Measurements from ENCODE around the gene PLEKHN1.
"Not testable (repeated sequence)": the region's sequence is repeated elsewhere in the genome, so short reads cannot be mapped to it uniquely, and the experiment has no call there.

Gene PLEKHN1

DNA sequence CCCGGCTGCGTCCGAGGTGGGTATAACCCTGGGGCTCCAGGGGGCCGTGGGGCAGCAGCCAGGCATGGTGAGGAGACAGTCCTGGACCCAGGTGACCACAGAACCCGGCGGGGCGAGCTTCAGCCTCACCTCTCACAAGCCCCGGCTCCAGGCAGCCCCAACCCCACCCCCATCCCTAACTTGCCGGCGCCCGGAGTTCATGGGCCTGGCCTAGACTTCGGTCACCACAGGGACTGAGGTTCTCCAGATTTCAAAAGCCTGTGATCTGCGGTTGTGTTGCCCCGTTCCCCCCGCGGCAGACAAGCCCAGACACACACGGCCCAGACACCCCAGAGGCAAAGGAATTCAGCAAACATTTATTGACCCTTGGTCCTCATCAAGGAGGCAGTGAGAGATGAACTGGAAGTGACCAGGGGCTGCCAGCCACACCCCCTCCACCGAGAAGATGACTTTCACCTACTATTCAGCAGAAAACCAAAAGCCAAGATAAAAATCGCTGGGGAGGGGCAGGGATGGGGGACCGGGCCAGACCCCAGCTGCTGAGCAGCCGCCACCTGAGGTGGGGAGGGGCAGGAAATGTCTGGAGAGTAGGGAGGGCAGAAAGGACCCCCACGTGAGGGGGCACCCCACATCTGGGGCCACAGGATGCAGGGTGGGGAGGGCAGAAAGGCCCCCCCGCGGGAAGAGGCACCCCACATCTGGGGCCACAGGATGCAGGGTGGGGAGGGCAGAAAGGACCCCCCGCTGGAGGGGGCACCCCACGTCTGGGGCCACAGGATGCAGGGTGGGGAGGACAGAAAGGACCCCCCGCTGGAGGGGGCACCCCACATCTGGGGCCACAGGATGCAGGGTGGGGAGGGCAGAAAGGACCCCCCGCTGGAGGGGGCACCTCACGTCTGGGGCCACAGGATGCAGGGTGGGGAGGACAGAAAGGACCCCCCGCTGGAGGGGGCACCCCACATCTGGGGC is 29.7 kb downstream of the PLEKHN1 start:
- DNase-seq = no peak

DNA sequence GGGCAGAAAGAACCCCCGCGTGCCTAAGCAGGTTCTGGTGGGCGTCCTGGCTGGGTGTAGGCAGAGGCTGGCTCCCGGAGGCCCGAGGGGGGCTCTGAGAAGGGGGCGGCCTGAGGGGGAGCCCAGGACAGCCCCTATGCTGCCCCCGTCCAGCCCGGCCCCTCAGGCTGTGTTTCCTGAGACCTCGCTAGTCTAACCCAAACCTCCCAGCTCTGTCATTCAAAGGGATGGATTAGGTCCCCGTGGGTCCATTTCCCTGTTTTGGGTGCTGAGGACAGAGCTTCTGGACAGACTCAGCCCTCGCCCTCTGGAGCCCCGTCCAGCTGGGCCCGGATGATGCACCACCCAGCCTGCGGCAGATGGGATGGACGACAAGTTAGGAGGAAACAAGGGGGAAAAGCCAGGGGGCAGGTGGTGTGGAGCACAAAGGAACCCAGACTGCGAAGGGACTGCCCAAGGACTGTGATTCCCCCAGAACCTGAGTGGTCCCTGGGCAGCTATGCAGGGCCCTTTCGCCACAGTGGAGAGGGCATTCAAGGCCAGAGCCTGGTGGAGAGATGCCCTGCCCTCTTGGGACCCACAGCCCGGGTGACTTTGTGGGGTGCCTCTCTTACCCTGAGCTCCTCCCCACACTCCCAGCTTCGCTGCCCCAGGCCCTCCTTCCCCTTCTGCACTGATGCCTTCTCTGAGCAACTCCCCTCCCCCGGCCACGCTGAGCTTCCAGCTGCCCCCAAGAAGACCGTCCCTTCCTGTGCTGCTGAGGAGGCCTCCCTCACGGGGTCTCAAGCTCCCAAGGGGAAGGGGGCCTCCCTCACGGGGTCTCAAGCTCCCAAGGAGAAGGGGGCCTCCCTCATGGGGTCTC is 30.8 kb downstream of the PLEKHN1 start:
- no peak for DNase-seq

- DNase-seq = no peak
These were observed 31.4 kb downstream of the PLEKHN1 start for GRCh38 chr1:997713-997992.

DNA sequence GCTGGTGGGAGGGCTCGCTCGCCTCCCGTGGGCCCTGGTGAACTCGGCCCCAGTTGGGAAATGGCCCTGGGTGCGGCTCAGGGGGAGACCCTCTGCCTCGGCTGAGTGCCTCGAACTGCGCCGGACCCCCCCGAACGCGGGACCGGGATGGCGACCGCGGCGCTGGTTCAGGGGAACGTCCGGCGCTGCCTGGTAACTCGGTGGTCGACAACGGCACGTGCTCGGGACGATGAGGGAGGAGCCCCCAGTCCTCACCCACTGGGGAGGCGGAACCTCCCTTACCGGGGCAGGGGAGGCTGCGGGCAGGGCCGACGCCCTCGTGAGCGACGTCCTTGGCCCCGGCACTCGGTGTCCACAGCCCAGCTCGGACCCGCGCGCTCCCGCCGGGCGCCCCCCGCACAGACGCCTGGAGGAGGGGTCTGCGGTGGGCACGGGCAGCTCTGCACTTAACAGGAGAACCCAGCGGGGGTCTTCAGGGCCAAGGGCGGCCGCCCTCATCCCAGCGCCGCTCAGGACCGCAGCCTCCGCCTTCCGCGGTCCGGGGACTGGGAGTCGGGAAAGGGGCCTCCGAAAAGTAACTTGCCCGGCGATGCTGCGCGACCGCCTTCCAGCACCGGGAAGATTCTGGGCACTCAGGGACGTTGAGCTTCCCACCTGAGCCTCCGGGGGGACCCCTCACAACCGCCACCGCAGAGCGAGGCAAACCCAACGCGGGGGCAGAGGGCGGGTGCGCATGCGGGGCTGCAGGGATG is 31.9 kb downstream of the PLEKHN1 start:
- DNase-seq = no peak

- no peak for DNase-seq
These were observed 32.4 kb downstream of the PLEKHN1 start for GRCh38 chr1:998745-998994.

- peak; percentile 44 for DNase-seq
These were observed 32.9 kb downstream of the PLEKHN1 start for GRCh38 chr1:998995-999724.

- peak; percentile 70 for DNase-seq
These were observed 33.6 kb downstream of the PLEKHN1 start, which contains the start of gene HES4 for GRCh38 chr1:999725-1000356. Gene HES4, minus strand, starts transcription at chr1:1000097. Its CDS starts 124 bp downstream, at chr1:999973.

DNA sequence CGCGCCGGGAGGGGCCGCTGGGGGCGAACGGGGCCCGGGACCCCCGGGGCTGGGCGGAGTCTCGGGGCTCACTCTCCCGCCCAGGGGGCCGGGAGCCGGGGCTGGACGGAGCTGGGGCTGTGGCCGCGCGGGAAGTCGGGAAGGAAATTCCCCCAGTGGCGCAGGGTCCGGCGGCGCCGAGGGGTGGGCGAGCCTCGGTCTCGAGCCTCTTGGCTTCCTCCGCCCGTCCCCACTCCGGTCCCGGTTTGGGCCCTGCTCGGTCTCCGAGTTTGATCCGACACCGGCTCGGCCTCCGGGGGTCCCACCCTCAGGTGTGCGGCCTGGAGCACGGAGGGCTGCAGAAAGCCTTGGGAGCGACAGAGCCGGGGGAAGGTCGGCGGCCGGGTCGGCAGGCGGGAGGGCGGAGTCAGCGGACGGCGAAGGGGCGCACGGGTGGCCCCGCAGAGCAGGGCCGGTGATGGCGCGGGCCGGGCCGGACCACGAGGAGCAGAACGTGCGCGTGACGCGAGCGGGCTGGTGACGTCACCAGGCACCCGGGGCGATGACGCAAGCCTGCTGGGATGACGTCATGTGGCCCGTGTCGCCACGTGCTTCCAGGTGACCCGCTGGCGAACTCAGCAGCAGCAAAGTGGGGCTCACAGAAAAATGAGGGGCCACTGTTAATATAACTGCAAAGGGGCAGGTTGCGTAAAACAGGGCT is 34.2 kb downstream of the PLEKHN1 start:
- peak; percentile 74 for DNase-seq

- no peak for DNase-seq
These were observed 34.9 kb downstream of the PLEKHN1 start for GRCh38 chr1:1001057-1001783.

GRCh38 chr1:1003618-1004419 is 37.5 kb downstream of the PLEKHN1 start:
- DNase-seq = no peak

DNA sequence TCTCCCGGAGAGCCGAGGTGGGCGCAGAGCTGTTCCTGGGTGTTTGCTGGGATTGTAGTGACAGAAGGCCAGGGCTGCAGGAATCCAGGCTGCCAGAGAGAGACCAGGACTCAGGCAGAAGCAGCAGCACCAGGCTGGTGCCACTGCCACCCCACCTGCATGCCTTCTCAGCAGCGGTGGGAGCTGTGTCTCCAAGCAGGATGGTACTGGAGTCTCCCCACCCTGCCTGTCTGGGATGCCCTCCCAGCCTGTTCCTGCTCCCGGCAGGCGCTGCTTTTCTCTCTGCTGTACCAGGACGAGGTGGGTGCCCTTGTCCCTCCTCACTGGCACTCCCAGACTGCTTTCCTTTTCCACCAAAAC is 38.1 kb downstream of the PLEKHN1 start:
- DNase-seq = no peak

DNA sequence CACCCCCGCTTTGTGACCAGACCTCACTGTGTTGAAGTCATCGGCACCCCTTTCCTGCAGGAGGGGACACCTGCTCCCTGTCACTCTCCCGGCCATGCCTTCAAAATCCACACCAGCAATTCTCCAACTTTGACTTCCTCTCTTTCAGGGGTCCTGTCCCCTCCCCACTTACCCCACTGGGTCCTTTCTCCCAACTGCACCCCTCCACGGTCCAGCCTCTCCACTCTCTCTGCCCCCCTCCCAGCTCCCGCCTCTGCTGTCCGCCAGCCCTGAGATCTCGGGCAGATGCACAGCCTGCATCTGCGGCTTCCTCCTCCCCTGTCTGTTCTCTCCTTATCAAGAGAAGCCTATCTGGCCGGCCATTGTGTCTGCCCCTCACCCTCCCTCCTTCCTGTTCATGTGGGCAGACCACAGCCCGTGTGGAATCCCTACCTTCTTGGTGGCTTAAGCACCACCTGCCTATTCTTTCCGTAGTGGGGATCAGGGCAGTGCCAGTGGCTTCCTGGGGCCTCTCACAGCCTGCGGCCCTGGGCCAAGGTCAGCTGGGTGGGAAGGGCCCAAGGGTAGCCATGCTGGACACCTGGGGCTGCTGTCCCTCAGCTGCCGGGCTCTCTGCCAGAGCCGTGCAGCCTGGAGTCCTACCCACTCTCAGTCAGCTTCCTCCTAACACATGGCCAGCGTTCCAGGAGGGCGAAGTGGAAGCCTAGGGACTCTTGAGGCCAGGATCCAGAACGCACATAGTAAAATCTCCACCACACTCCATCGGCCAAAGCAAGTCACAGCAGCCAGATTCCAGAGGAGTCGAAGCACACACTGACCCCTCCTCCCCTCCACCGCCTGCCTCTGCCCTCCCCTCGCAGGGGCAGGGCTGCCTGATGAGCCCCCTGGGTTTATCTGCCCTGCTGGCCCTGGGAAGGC is 38.8 kb downstream of the PLEKHN1 start:
- DNase-seq = no peak

DNA sequence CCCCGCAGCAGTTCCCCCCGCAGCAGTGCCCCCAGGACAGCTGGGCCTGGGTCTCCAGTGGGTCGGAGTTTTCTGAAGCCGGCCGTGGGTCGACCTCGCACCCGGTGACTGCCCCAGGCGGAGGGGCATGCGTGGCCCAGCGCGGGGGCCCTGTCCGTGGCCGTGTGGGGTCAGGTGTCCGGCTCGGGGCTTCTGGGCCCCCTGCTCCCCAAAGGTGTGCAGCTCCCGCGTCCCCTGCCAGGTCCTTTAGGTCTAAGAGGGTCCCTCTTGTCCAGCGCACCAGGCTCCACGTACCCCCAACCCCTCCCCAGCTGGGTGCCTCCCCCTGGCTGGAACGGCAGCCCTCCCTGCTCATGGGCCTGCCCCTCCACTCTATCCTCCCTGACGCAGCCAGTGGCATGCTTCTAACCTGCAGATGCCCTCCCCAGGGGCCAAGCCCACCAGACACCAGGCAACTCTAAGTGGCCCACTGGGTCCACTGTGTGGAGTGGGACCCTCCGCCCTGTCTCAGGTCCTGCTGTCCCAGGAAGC is 39.6 kb downstream of the PLEKHN1 start:
- no peak for DNase-seq

DNA sequence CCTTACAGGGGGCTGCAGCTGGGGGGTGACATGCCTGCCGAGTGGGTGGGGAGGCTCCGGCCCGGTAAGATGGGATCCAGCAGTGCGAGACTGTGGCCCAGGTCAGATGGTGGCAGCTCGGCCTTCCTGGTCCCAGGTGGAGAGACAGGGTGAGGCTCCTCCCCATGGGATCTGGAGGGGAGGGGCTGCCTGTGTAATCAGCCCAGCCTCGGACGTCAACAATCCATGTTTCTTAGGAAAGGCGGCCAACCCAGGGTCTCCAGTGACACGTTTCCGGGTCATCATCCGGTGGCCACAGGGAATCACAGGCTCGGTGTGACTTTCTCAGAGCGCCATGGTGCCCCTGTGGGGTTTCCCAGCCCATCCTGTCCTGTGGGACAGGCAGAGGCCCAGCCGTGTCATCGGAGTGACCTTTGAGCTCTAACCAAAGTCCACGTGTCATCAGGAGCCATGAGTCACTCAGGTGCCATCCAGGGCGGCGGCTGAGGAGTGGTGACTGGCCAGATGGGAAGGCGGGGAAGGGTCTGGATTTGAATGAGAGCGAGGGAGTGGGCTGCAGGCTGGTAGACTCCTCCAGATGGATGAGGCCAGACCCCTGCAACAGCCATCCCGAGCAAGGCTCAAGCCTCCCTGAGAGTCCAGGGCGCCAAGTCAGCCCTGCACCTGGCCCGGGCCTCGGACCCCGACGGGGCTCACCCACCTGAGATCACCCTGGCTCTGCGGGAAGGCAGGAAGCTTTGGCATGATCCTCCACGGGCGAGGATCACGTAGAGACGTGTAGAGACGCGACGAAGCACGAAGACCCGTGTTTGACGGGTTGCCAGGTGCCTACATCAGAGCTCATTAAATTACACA is 40.2 kb downstream of the PLEKHN1 start:
- DNase-seq = no peak

GRCh38 chr1:1010131-1010530 is 43.8 kb downstream of the PLEKHN1 start:
- not testable (repeated sequence) for DNase-seq

- DNase-seq = no peak
These were observed 45.2 kb downstream of the PLEKHN1 start for GRCh38 chr1:1011396-1011949.

DNA sequence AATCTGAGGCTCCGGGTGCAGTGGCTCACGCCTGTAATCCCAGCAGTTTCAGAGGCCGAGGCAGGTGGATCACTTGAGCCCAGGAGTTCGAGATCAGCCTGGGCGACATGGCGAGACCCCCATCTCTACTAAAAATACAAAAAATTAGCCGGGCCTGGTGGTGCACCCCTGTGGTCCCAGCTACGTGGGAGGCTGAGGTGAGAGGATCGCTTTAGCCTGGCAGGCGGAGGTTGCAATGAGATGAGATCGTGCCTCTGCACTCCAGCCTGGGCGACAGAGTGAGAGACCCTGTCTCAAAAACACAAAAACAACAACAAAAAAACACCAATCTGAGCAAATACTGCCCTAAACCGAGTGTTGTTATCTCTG is 46.4 kb downstream of the PLEKHN1 start:
- DNase-seq = not testable (repeated sequence)
